ENCODE results near the gene SPNS2. TPM values are rescaled to one million over a fixed set of nuclear protein-coding genes. Genes with fewer than 3 reads are reported as not detected.

The SPNS2 gene
- total and polyA plus RNA-seq, 2 of the 8 experiments (the other 6 are each of a cell fraction or from before 2014, with no cell fraction given) = 1.2 to 1.5 TPM

DNA sequence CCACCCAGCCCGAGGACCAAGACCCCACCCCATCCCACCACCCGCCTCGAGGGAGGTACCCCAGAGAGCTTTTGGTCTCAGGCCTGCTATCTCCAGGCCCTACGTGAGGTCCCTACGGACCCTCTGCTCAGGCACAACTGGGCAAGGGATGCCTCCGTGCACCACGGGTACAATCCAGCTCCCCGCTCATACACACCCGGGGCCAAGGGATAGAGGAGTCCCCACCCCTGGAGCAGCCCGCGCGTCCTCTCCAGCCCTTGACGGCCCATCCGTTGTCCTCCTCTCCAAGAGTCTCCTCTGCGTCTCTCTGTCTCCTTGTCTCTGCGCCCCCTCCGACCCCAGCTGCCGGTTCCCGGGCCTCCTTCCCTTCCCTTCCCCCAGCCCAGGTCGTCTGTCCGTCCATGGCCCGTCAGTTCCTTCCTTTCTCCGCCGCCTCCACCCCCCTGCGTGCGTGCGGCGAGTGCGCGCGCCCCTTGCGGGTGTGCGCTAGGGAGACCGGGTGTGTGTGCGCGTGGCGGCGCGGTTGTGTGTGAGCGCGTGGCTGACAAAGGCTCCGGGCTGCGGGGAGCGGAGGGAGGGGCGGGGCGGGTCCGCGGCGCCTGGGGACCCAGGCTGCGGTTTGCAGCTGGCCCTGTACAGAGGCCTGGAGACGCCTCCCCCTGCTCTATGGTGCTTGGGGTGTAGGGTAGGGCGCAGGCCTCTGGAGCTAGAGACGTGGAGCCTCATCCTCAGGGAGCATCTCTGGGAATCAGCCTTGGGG, 930 bp downstream of the SPNS2 start (continued):
- TF ChIP-seq, protein P1, sequence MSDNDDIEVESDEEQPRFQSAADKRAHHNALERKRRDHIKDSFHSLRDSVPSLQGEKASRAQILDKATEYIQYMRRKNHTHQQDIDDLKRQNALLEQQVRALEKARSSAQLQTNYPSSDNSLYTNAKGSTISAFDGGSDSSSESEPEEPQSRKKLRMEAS (IDR thresholded peaks at IDR 0.05) = peak; percentile 50
- TF ChIP-seq BRCA1 (IDR thresholded peaks at IDR 0.05; ENCODE audit: low read depth, low read length) (no peak), SP2 (IDR thresholded peaks at IDR 0.05; ENCODE audit: low read length) (no peak), RNF2 (IDR thresholded peaks at IDR 0.05; ENCODE audit: borderline replicate concordance, low read depth, low read length, missing control alignments, poor library complexity, severe bottlenecking) (peak; percentile 27), SUZ12 (IDR thresholded peaks at IDR 0.05; ENCODE audit: low read length) (peak; percentile 64; the same call in 1 of the 2 replicates), TAF7 (optimal IDR thresholded peaks at IDR 0.05; ENCODE audit: borderline replicate concordance, low read depth, low read length) (no peak), EGR1 (IDR thresholded peaks at IDR 0.05; ENCODE audit: borderline replicate concordance, low read depth, low read length) (no peak)
- TF ChIP-seq, protein P2, sequence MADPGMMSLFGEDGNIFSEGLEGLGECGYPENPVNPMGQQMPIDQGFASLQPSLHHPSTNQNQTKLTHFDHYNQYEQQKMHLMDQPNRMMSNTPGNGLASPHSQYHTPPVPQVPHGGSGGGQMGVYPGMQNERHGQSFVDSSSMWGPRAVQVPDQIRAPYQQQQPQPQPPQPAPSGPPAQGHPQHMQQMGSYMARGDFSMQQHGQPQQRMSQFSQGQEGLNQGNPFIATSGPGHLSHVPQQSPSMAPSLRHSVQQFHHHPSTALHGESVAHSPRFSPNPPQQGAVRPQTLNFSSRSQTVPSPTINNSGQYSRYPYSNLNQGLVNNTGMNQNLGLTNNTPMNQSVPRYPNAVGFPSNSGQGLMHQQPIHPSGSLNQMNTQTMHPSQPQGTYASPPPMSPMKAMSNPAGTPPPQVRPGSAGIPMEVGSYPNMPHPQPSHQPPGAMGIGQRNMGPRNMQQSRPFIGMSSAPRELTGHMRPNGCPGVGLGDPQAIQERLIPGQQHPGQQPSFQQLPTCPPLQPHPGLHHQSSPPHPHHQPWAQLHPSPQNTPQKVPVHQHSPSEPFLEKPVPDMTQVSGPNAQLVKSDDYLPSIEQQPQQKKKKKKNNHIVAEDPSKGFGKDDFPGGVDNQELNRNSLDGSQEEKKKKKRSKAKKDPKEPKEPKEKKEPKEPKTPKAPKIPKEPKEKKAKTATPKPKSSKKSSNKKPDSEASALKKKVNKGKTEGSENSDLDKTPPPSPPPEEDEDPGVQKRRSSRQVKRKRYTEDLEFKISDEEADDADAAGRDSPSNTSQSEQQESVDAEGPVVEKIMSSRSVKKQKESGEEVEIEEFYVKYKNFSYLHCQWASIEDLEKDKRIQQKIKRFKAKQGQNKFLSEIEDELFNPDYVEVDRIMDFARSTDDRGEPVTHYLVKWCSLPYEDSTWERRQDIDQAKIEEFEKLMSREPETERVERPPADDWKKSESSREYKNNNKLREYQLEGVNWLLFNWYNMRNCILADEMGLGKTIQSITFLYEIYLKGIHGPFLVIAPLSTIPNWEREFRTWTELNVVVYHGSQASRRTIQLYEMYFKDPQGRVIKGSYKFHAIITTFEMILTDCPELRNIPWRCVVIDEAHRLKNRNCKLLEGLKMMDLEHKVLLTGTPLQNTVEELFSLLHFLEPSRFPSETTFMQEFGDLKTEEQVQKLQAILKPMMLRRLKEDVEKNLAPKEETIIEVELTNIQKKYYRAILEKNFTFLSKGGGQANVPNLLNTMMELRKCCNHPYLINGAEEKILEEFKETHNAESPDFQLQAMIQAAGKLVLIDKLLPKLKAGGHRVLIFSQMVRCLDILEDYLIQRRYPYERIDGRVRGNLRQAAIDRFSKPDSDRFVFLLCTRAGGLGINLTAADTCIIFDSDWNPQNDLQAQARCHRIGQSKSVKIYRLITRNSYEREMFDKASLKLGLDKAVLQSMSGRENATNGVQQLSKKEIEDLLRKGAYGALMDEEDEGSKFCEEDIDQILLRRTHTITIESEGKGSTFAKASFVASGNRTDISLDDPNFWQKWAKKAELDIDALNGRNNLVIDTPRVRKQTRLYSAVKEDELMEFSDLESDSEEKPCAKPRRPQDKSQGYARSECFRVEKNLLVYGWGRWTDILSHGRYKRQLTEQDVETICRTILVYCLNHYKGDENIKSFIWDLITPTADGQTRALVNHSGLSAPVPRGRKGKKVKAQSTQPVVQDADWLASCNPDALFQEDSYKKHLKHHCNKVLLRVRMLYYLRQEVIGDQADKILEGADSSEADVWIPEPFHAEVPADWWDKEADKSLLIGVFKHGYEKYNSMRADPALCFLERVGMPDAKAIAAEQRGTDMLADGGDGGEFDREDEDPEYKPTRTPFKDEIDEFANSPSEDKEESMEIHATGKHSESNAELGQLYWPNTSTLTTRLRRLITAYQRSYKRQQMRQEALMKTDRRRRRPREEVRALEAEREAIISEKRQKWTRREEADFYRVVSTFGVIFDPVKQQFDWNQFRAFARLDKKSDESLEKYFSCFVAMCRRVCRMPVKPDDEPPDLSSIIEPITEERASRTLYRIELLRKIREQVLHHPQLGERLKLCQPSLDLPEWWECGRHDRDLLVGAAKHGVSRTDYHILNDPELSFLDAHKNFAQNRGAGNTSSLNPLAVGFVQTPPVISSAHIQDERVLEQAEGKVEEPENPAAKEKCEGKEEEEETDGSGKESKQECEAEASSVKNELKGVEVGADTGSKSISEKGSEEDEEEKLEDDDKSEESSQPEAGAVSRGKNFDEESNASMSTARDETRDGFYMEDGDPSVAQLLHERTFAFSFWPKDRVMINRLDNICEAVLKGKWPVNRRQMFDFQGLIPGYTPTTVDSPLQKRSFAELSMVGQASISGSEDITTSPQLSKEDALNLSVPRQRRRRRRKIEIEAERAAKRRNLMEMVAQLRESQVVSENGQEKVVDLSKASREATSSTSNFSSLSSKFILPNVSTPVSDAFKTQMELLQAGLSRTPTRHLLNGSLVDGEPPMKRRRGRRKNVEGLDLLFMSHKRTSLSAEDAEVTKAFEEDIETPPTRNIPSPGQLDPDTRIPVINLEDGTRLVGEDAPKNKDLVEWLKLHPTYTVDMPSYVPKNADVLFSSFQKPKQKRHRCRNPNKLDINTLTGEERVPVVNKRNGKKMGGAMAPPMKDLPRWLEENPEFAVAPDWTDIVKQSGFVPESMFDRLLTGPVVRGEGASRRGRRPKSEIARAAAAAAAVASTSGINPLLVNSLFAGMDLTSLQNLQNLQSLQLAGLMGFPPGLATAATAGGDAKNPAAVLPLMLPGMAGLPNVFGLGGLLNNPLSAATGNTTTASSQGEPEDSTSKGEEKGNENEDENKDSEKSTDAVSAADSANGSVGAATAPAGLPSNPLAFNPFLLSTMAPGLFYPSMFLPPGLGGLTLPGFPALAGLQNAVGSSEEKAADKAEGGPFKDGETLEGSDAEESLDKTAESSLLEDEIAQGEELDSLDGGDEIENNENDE (IDR thresholded peaks at IDR 0.05; ENCODE audit: insufficient replicate concordance, low read length) = no peak
